HepG2 (cell line): Measurements from ENCODE around the gene KATNB1. TPM values are rescaled to one million over a fixed set of nuclear protein-coding genes. Genes with fewer than 3 reads are reported as not detected.

Source experiments
- DMAP1 ChIP-seq: IDR thresholded peaks from 2 replicates; pipeline ENCODE4 v1.6.1; 2016
- DNMT1 ChIP-seq: sonication (generic); formaldehyde crosslinking; IDR thresholded peaks from 2 replicates; pipeline ENCODE4 v1.5.1; 2020; ENCODE audit warnings: mild to moderate bottlenecking, missing genetic modification reagents
- DNMT3B ChIP-seq: conservative IDR thresholded peaks from 2 replicates; pipeline ENCODE4 v1.6.1; 2016; ENCODE audit warnings: missing biosample characterization, control low read depth
- ELF1 ChIP-seq: sonication (generic); formaldehyde crosslinking; IDR thresholded peaks from 2 replicates; pipeline ENCODE4 v1.4.0; 2020; ENCODE audit warnings: missing genetic modification reagents
- GZF1 ChIP-seq: sonication (generic); formaldehyde crosslinking; IDR thresholded peaks from 2 replicates; pipeline ENCODE4 v1.5.1; 2020; ENCODE audit warnings: mild to moderate bottlenecking, missing genetic modification reagents
- HOXD1 ChIP-seq: sonication (generic); formaldehyde crosslinking; IDR thresholded peaks from 2 replicates; pipeline ENCODE4 v1.5.0; 2020; ENCODE audit warnings: missing genetic modification reagents
- JARID2 ChIP-seq: sonication (generic); formaldehyde crosslinking; IDR thresholded peaks from 2 replicates; pipeline ENCODE4 v1.8.1; 2023; ENCODE audit warnings: missing genetic modification reagents, inconsistent platforms; ENCODE audit not compliant: insufficient replicate concordance
- KAT7 ChIP-seq: IDR thresholded peaks from 2 replicates; pipeline ENCODE4 v1.6.1; 2018; ENCODE audit warnings: borderline replicate concordance, missing compliant biosample characterization
- KDM5B ChIP-seq: sonication (generic); formaldehyde crosslinking; IDR thresholded peaks from 2 replicates; pipeline ENCODE4 v1.4.0; 2020; ENCODE audit warnings: missing genetic modification reagents, mild to moderate bottlenecking, borderline replicate concordance
- KLF9 ChIP-seq: IDR thresholded peaks from 2 replicates; pipeline ENCODE4 v1.6.1; 2016; ENCODE audit warnings: low read depth
- MLLT10 ChIP-seq: sonication (generic); formaldehyde crosslinking; IDR thresholded peaks from 2 replicates; pipeline ENCODE4 v1.4.0; 2020; ENCODE audit warnings: missing genetic modification reagents
- MYNN ChIP-seq: sonication (generic); formaldehyde crosslinking; IDR thresholded peaks from 2 replicates; pipeline ENCODE4 v1.4.0; 2020; ENCODE audit warnings: mild to moderate bottlenecking, low read depth, missing genetic modification reagents
- NFE2L1 ChIP-seq: sonication (generic); formaldehyde crosslinking; IDR thresholded peaks from 2 replicates; pipeline ENCODE4 v1.4.0; 2020; ENCODE audit warnings: missing genetic modification reagents, mild to moderate bottlenecking, borderline replicate concordance
- RBAK ChIP-seq: sonication (generic); formaldehyde crosslinking; IDR thresholded peaks from 2 replicates; pipeline ENCODE4 v1.5.1; 2020; ENCODE audit warnings: mild to moderate bottlenecking, missing genetic modification reagents
- SMARCC2 ChIP-seq: fragments of 450-650 bp; IDR thresholded peaks from 2 replicates; pipeline ENCODE4 v1.6.1; 2017; ENCODE audit warnings: antibody characterized with exemption, mild to moderate bottlenecking
- SP4 ChIP-seq: sonication (generic); formaldehyde crosslinking; IDR thresholded peaks from 2 replicates; pipeline ENCODE4 v1.8.1; 2023; ENCODE audit warnings: mild to moderate bottlenecking, missing genetic modification reagents
- SRY ChIP-seq: sonication (generic); formaldehyde crosslinking; IDR thresholded peaks from 2 replicates; pipeline ENCODE4 v1.8.0; 2022; ENCODE audit warnings: mild to moderate bottlenecking, missing genetic modification reagents
- U2AF1 ChIP-seq: fragments of 200-400 bp; formaldehyde crosslinking; optimal IDR thresholded peaks from 2 replicates; pipeline ENCODE3; 2017; ENCODE audit warnings: mild to moderate bottlenecking, low read depth, low read length
- ZBTB39 ChIP-seq: sonication (generic); formaldehyde crosslinking; IDR thresholded peaks from 2 replicates; pipeline ENCODE4 v1.5.0; 2020; ENCODE audit warnings: missing genetic modification reagents
- ZC3H4 ChIP-seq: sonication (generic); formaldehyde crosslinking; IDR thresholded peaks from 2 replicates; pipeline ENCODE4 v1.4.0; 2020; ENCODE audit warnings: missing genetic modification reagents, borderline replicate concordance
- ZNF296 ChIP-seq: sonication (generic); formaldehyde crosslinking; conservative IDR thresholded peaks from 2 replicates; pipeline ENCODE4 v1.5.0; 2020; ENCODE audit warnings: mild to moderate bottlenecking, missing genetic modification reagents
- ZNF350 ChIP-seq: sonication (generic); formaldehyde crosslinking; IDR thresholded peaks from 2 replicates; pipeline ENCODE4 v1.4.0; 2020; ENCODE audit warnings: mild to moderate bottlenecking, low read depth, missing genetic modification reagents, borderline replicate concordance
- ZNF572 ChIP-seq: sonication (generic); formaldehyde crosslinking; IDR thresholded peaks from 2 replicates; pipeline ENCODE4 v1.5.1; 2020; ENCODE audit warnings: mild to moderate bottlenecking, missing genetic modification reagents
- ZNF605 ChIP-seq: sonication (generic); formaldehyde crosslinking; IDR thresholded peaks from 2 replicates; pipeline ENCODE4 v1.8.0; 2022; ENCODE audit warnings: mild to moderate bottlenecking, missing genetic modification reagents
- ZNF749 ChIP-seq: sonication (generic); formaldehyde crosslinking; IDR thresholded peaks from 2 replicates; pipeline ENCODE4 v1.8.0; 2022; ENCODE audit warnings: mild to moderate bottlenecking, missing genetic modification reagents, moderate library complexity, borderline replicate concordance
- ZNF891 ChIP-seq: sonication (generic); formaldehyde crosslinking; IDR thresholded peaks from 2 replicates; pipeline ENCODE4 v1.5.0; 2020; ENCODE audit warnings: mild to moderate bottlenecking, missing genetic modification reagents
- ZSCAN29 ChIP-seq: sonication (generic); formaldehyde crosslinking; conservative IDR thresholded peaks from 2 replicates; pipeline ENCODE4 v1.4.0; 2020; ENCODE audit warnings: mild to moderate bottlenecking, missing genetic modification reagents
- polyA plus RNA-seq, 8 experiments: library from polyadenylated mRNA; depleted of rRNA in 3 of 8; stranded (reverse) in 7 of 8; unstranded in 1 of 8; fragments of >200 nt; fragmentation: Illumina TruSeq in 4 of 8; extraction: Trizol in 4 of 8; gene quantifications; 2 replicates each; pipeline versions ENCODE4 v1.2.1 to v1.2.3, GENCODE V29; 2011 to 2016; ENCODE audit warnings: low read depth in 4 of 8, missing spikeins in 1 of 8, mixed read lengths in 1 of 8; ENCODE audit not compliant: insufficient read depth in 1 of 8
- total RNA-seq, 5 experiments: library from RNA; depleted of rRNA; stranded (reverse); fragments of >200 nt; fragmentation: Illumina TruSeq; extraction: Trizol; gene quantifications; 2 replicates each; pipeline ENCODE4 v1.2.3, GENCODE V29; 2016; ENCODE audit warnings: low read depth in 1 of 5
- TF ChIP-seq, protein P1 (sequence below): IDR thresholded peaks from 2 replicates; pipeline ENCODE4 v1.6.1; 2018; ENCODE audit warnings: missing genetic modification reagents
- TF ChIP-seq, protein P2 (sequence below): IDR thresholded peaks from 2 replicates; pipeline ENCODE4 v1.6.1; 2016; ENCODE audit warnings: missing compliant biosample characterization, missing genetic modification reagents, borderline replicate concordance

The KATNB1 gene
- total and polyA plus RNA-seq, 2 of the 13 experiments (the other 11 are each of a cell fraction or from before 2014, with no cell fraction given), result 31.5 to 43.5 TPM

GRCh38 chr16:57757326-57757786, 21.8 kb downstream of the KATNB1 start (continued):
- no peak for TF ChIP-seq DNMT3B
- no peak for TF ChIP-seq GZF1
- no peak for TF ChIP-seq KAT7 (CRISPR knock-in tag)
- TF ChIP-seq ZNF572 (CRISPR knock-in tag), result peak; percentile 81; the same call in 1 of the 2 replicates
- TF ChIP-seq JARID2 (CRISPR knock-in tag), result no peak
- TF ChIP-seq KDM5B (CRISPR knock-in tag), result peak; percentile 62; the same call in 1 of the 2 replicates
- TF ChIP-seq MLLT10, result no peak
- TF ChIP-seq MYNN (CRISPR knock-in tag), result peak; percentile 59; the same call in 1 of the 2 replicates
- TF ChIP-seq, protein P1, sequence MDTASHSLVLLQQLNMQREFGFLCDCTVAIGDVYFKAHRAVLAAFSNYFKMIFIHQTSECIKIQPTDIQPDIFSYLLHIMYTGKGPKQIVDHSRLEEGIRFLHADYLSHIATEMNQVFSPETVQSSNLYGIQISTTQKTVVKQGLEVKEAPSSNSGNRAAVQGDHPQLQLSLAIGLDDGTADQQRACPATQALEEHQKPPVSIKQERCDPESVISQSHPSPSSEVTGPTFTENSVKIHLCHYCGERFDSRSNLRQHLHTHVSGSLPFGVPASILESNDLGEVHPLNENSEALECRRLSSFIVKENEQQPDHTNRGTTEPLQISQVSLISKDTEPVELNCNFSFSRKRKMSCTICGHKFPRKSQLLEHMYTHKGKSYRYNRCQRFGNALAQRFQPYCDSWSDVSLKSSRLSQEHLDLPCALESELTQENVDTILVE (CRISPR knock-in tag), result no peak; the same call in 1 of the 2 replicates
- 0 out of 2 replicates have a peak, but pooled peaks have one; percentile 66 for TF ChIP-seq ZNF605 (CRISPR knock-in tag)
- 0 out of 2 replicates have a peak, but pooled peaks have one; percentile 17 for TF ChIP-seq ELF1 (CRISPR knock-in tag)
- TF ChIP-seq ZBTB39, result no peak
- TF ChIP-seq ZNF296 (CRISPR knock-in tag), result no peak
- TF ChIP-seq SMARCC2, result no peak
- no peak for TF ChIP-seq HOXD1
- TF ChIP-seq RBAK (CRISPR knock-in tag), result no peak
- no peak for TF ChIP-seq U2AF1
- TF ChIP-seq ZNF749 (CRISPR knock-in tag), result no peak
- TF ChIP-seq, protein P2, sequence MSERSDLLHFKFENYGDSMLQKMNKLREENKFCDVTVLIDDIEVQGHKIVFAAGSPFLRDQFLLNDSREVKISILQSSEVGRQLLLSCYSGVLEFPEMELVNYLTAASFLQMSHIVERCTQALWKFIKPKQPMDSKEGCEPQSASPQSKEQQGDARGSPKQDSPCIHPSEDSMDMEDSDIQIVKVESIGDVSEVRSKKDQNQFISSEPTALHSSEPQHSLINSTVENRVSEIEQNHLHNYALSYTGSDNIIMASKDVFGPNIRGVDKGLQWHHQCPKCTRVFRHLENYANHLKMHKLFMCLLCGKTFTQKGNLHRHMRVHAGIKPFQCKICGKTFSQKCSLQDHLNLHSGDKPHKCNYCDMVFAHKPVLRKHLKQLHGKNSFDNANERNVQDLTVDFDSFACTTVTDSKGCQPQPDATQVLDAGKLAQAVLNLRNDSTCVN, result no peak
- no peak for TF ChIP-seq ZSCAN29 (CRISPR knock-in tag)
- no peak for TF ChIP-seq NFE2L1 (CRISPR knock-in tag)
- no peak; the same call in 1 of the 2 replicates for TF ChIP-seq ZNF891 (CRISPR knock-in tag)
- no peak for TF ChIP-seq ZC3H4 (CRISPR knock-in tag)
- TF ChIP-seq KLF9, result peak; percentile 91
- TF ChIP-seq DMAP1 (CRISPR knock-in tag), result no peak
- TF ChIP-seq ZNF350 (CRISPR knock-in tag), result peak; percentile 19; the same call in 1 of the 2 replicates
- no peak for TF ChIP-seq SRY (CRISPR knock-in tag)
- no peak for TF ChIP-seq DNMT1 (CRISPR knock-in tag)
- peak; percentile 73; the same call in 1 of the 2 replicates for TF ChIP-seq SP4 (CRISPR knock-in tag)
